ENCODE measurements around the gene ACOT13. TPM values are rescaled to one million over a fixed set of nuclear protein-coding genes. Genes with fewer than 3 reads are reported as not detected.

ACOT13 gene
- total and polyA plus RNA-seq, 2 of the 4 experiments (the other 2 are of a cell fraction), result 3.6 to 25.7 TPM

DNA sequence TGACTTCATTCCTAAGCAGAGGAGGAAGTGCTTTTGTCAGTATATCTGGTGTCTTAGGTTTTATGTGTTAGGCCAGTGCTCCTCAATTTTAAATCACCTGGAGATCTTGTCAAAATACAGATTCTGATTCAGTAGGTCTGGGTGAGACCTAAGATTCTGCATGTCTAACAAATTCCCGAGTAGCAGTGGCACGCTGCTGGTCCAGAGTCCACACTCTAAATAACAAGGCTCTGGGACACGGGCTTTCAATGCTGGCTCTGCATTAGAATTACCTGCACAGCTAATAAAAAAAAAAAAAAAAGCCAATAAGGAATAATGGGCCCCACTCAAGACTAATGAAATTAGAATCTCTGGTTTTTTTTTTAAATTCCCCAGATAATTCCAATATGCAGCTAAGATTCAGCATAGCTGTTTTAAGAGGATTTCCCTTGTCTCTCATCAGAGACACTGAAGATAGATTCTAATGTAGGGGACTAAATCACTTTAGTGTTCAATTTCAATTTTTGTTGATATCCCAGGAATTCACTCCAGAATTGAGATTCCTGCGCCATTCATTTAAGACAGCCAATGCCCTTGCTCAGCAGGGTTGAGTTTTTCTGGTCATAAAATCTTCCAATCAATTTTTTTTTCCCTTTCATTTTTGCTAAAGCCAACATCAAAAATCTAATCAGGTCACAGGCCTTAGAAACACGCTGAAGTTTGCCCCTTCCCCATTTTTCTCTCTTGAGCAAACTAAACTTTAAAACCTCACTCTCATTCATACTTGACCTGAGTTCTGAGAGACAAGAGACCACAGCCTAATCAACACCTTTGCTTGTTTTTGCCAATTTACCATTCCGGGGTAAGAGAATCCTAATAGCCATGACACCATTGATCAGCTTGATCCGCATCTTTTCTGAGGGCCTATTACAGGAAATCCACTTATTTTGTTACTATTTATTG is 2.6 kb upstream of the ACOT13 start:
- Histone ChIP-seq H3K27me3 (ENCODE audit: control insufficient read depth, insufficient read depth, low read length) (no peaks in the 10 kb centered on the region), H3K56ac (ENCODE audit: extremely low read depth, insufficient read depth, low read length) (no peak overlapping the region), H4K20me1 (ENCODE audit: insufficient read depth, low read length) (no peaks in the 10 kb centered on the region), H3K9ac (ENCODE audit: low read depth, low read length) (no peak overlapping the region), H3K4ac (ENCODE audit: low read depth, low read length) (no peak overlapping the region), H4K91ac (ENCODE audit: insufficient read depth, low read depth, low read length) (no peak overlapping the region), H3K27ac (ENCODE audit: insufficient read depth, low read length) (no peak overlapping the region), H3K79me1 (ENCODE audit: low read depth in 1 of 2, low read length in 2 of 2) (peaks cover 16 to 61% of the 10 kb centered on the region in 2 experiments; a peak in 3 of 4 replicates), H3K4me2 (ENCODE audit: low read depth, low read length) (no peak overlapping the region), H2AFZ (replicated peaks; ENCODE audit: low read length, poor library complexity) (no peak overlapping the region), H3K14ac (replicated peaks; ENCODE audit: low read depth, low read length) (no peak overlapping the region), H3K4me3 (ENCODE audit: insufficient read depth, low read depth, low read length) (no peak overlapping the region), H2BK20ac (ENCODE audit: low read depth, low read length) (no peak overlapping the region), H2BK120ac (ENCODE audit: low read depth, low read length) (no peak overlapping the region), H3K36me3 (ENCODE audit: control insufficient read depth, insufficient read depth, low read length) (peaks cover 8% of the 10 kb centered on the region), H3K9me3 (ENCODE audit: control insufficient read depth, insufficient read depth, low read length) (no peaks in the 10 kb centered on the region), H2BK15ac (ENCODE audit: low read depth, low read length) (no peak overlapping the region), H3K4me1 (ENCODE audit: control insufficient read depth, insufficient read depth, low read length) (peaks cover 4% of the 10 kb centered on the region; the same call in 1 of the 2 replicates), H3K9me1 (ENCODE audit: insufficient read depth, low read length) (peaks cover 2% of the 10 kb centered on the region; the same call in 1 of the 2 replicates), H3K23ac (ENCODE audit: low read depth, low read length) (no peak overlapping the region), H4K8ac (ENCODE audit: low read depth in 2 of 2, low read length in 2 of 2) (no peak overlapping the region), H4K5ac (ENCODE audit: low read depth, low read length) (no peak overlapping the region), H3K18ac (ENCODE audit: low read depth, low read length) (no peak overlapping the region), H2AK5ac (ENCODE audit: low read depth, low read length) (no peak overlapping the region), H2AK9ac (replicated peaks; ENCODE audit: low read depth, low read length, poor library complexity) (no peak overlapping the region), H2BK5ac (ENCODE audit: low read depth, low read length, poor library complexity, severe bottlenecking) (no peak overlapping the region)
- DNase-seq (no peak), ATAC-seq (ENCODE audit: low read depth) (no peak)
- ChIA-PET POLR2A (ENCODE audit: unreplicated experiment) (no interaction called here), CTCF (no interaction called here)
- in situ Hi-C loops (cut with MboI; ENCODE audit: low sequenced_read_pairs), result no loop called here
- dilution Hi-C loops (cut with HindIII; ENCODE audit: low sequenced_read_pairs, unreplicated experiment), result no loop called here
- intact Hi-C loops (cut with micrococcal nuclease), result no loop called here
- TF ChIP-seq POLR2A (IDR thresholded peaks at IDR 0.05; ENCODE audit: low read depth, low read length), result no peak
- TF ChIP-seq MAZ (IDR thresholded peaks at IDR 0.05; ENCODE audit: borderline replicate concordance, low read depth, low read length), result no peak
- no peak for TF ChIP-seq FOS (IDR thresholded peaks at IDR 0.05; ENCODE audit: low read depth, low read length)
- TF ChIP-seq CEBPB (IDR thresholded peaks at IDR 0.05; ENCODE audit: low read depth, low read length), result no peak
- no peak for TF ChIP-seq NFE2L2 (IDR thresholded peaks at IDR 0.05; ENCODE audit: low read depth, low read length)
- TF ChIP-seq, protein P1, sequence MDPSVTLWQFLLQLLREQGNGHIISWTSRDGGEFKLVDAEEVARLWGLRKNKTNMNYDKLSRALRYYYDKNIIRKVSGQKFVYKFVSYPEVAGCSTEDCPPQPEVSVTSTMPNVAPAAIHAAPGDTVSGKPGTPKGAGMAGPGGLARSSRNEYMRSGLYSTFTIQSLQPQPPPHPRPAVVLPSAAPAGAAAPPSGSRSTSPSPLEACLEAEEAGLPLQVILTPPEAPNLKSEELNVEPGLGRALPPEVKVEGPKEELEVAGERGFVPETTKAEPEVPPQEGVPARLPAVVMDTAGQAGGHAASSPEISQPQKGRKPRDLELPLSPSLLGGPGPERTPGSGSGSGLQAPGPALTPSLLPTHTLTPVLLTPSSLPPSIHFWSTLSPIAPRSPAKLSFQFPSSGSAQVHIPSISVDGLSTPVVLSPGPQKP (IDR thresholded peaks at IDR 0.05; ENCODE audit: borderline replicate concordance, low read depth, low read length), result no peak
- no peak for TF ChIP-seq MAFK (IDR thresholded peaks at IDR 0.05; ENCODE audit: low read depth, low read length)
- TF ChIP-seq RAD21 (IDR thresholded peaks at IDR 0.05; ENCODE audit: low read length), result no peak
- TF ChIP-seq, protein P2, sequence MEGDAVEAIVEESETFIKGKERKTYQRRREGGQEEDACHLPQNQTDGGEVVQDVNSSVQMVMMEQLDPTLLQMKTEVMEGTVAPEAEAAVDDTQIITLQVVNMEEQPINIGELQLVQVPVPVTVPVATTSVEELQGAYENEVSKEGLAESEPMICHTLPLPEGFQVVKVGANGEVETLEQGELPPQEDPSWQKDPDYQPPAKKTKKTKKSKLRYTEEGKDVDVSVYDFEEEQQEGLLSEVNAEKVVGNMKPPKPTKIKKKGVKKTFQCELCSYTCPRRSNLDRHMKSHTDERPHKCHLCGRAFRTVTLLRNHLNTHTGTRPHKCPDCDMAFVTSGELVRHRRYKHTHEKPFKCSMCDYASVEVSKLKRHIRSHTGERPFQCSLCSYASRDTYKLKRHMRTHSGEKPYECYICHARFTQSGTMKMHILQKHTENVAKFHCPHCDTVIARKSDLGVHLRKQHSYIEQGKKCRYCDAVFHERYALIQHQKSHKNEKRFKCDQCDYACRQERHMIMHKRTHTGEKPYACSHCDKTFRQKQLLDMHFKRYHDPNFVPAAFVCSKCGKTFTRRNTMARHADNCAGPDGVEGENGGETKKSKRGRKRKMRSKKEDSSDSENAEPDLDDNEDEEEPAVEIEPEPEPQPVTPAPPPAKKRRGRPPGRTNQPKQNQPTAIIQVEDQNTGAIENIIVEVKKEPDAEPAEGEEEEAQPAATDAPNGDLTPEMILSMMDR (conservative IDR thresholded peaks at IDR 0.05; ENCODE audit: low read depth, low read length), result no peak
- no peak for TF ChIP-seq RFX5 (IDR thresholded peaks at IDR 0.05; ENCODE audit: low read depth, low read length)
- TF ChIP-seq, protein P3, sequence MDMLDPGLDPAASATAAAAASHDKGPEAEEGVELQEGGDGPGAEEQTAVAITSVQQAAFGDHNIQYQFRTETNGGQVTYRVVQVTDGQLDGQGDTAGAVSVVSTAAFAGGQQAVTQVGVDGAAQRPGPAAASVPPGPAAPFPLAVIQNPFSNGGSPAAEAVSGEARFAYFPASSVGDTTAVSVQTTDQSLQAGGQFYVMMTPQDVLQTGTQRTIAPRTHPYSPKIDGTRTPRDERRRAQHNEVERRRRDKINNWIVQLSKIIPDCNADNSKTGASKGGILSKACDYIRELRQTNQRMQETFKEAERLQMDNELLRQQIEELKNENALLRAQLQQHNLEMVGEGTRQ (IDR thresholded peaks at IDR 0.05; ENCODE audit: low read depth, low read length), result no peak
- no peak for TF ChIP-seq SMC3 (IDR thresholded peaks at IDR 0.05; ENCODE audit: low read depth, low read length)
- no TSS peak for BruUV-seq (replicated peaks)
- 100% methylated on average over 2 of the region's 7 CpGs; no CpG with 5 or more reads in 1 of the 2 experiments for WGBS, 2 experiments (ENCODE audit: extremely low coverage in 2 of 2, insufficient read length in 1 of 2)
